GM21786 (cell line): Measurements from ENCODE around the gene KCTD21.

Source experiments
- ATAC-seq: cut with Tn5 transposase; IDR thresholded peaks from one replicate; pipeline ENCODE4 v1.9.1; 2021; ENCODE audit not compliant: unreplicated experiment

KCTD21 gene

DNA sequence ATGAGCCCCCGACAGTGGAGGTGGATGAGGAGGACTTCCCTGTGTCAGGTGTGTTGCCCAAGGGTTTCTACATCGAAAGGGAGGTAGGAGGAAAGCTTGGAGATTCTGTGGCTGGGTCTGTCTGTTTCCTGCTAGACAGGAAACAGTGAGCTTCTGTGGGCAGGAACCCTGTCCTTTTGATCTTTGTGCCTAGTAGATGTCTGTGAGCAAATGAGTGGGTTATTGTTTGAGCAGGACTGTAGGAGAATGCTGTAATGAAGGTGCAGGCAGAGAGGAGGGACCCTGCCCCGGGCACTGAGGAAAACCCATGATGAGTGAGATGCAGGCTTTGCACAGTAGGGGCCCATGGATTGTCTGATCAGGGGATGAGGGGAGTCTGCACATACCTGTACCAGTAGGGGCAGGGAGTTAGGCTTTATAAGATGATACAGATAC is 14.3 kb upstream of the KCTD21 start:
- no peak for ATAC-seq

GRCh38 chr11:78201096-78201818 is 12.8 kb upstream of the KCTD21 start:
- no peak for ATAC-seq

DNA sequence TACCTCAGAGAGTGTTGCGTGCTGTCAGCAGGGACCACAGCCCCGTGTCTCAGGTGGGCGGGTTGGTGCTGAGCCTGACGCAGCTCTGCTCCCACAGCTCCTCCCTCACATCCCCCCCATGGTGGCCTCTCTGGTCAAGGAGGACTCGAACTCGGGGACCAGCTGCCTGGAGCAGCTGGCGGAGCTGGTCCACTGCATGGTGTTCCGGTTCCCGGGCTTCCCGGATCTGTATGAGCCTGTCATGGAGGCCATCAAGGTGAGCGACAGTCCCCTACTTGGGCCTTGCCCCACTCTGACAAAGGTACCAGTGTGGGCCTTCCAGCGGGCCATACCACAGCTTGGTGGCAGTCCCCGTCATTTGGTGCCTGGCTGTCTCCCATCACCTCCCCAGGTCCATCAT is 12.1 kb upstream of the KCTD21 start:
- no peak for ATAC-seq

DNA sequence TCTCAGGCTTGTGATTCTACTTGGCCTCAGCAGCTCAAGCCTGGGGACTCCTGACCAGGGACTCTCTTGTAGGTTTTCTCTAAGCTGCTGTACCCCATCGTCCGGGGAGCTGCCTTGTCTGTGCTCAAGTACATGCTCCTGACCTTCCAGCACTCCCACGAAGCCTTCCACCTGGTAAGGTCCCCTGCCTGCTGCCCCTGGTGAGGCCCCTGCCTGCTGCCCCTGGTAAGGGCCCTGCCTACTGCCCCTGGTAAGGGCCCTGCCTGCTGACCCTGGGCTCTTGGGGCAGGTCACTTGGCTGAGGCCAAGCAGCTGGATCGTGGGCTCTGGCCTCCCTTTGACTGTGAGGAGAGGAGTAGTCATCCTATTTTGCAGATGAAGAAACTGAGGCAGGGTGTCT is 11.6 kb upstream of the KCTD21 start:
- ATAC-seq = no peak

- no peak for ATAC-seq
These were observed 11.2 kb upstream of the KCTD21 start for GRCh38 chr11:78199653-78200015.

- no peak for ATAC-seq
These were observed 10.7 kb upstream of the KCTD21 start for GRCh38 chr11:78199015-78199652.

- no peak for ATAC-seq
These were observed 9.4 kb upstream of the KCTD21 start for GRCh38 chr11:78197816-78198215.

GRCh38 chr11:78196661-78197091 is 8.2 kb upstream of the KCTD21 start:
- ATAC-seq = no peak

DNA sequence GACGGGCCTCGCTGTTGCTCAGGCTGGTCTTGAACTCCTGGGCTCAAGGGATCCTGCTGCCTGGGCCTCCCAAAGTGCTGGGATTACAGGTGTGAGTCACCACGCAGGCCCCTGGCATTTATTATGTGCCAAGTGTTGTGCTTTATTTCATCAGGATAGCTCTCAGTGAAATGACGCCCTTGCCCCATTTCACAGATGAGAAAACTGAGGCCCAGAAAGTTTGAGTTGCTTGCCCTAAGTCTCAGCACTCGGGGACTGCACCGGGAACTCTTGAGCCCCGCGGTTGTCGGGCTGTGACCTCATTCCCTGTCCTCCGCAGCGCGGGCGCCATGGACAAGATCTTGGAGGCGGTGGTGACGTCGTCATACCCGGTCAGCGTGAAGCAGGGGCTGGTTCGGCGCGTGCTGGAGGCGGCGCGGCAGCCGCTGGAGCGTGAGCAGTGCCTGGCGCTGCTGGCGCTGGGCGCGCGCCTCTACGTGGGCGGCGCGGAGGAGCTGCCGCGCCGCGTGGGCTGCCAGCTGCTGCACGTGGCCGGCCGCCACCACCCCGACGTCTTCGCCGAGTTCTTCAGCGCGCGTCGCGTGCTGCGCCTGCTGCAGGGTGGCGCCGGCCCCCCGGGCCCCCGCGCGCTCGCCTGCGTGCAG is 7.6 kb upstream of the KCTD21 start:
- ATAC-seq = no peak

GRCh38 chr11:78194490-78194889 is 6.1 kb upstream of the KCTD21 start:
- no peak for ATAC-seq

DNA sequence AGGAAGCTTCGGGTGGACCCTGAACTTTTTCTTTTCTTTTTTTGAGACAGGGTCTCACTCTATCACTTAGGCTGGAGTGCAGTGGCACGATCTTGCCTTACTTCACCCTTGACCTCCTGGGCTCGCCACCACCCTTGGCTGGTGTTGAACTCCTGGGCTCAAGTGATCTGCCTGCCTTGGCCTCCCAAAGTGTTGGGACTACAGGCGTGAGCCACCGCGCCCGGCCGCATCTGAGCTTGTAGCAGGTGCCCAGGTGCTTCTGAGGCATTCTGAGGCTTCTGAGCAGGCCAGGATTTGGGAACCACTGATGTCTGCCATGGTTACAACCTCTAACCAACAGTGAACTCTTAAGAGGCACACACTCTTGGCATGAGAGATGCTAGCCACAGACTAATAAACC is 5.4 kb upstream of the KCTD21 start:
- no peak for ATAC-seq

- no peak for ATAC-seq
These were observed 4.5 kb upstream of the KCTD21 start for GRCh38 chr11:78192911-78193351.

- no peak for ATAC-seq
These were observed 3.8 kb upstream of the KCTD21 start for GRCh38 chr11:78192223-78192719.

DNA sequence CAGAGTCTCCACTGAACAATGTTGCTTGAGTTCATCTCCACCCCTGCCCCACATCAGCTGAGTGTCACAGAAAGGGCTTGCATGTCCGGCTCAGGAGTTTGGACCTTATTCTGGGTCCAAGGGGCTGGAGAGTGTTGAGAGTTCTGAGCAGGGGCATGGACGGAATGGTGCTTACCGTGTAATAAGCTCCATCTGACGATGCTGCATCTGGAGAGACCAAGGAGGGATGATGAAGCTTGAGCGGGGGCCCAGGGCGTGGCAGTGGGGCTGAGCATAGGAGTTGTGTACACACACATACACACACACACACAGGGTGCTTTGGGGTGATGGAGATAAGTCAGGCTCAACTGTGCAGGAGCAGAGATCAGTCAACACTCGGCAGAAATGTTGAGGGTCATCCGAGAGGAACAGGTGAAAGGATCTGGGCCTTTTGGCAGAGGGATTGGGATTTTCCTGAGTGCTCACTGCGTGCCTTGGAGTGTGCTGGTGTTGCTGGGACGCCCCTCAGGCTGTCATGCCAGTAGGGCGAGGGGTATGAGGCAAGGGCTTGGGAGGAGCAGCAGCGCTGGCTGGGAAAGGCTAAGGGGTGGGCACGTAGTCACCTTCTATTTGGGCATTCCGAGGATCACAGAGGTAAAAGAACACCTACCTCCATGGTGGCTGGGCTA is 2.6 kb upstream of the KCTD21 start:
- ATAC-seq = no peak

- ATAC-seq = no peak
These were observed 1.9 kb upstream of the KCTD21 start for GRCh38 chr11:78190374-78190773.

DNA sequence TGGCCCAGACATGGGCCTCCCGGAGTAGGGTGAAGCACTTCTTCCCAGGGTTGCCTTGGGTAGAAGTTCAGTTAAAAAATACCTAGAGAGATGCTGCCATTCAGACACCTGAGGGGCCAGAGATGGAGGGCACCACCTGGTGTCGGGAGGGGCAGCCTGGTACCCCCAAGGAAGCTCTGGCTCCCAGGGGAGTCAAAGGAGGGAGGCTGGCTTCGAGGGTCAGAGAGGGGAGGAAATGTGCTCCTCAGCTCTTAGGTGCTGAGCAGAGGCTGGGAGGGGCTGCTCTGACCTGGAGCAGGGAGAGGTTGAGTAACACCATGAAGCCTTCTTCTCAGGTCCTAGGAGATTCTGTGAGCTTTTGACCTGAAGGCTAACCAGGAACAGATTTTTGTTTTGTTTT is 1.4 kb upstream of the KCTD21 start:
- ATAC-seq = no peak

GRCh38 chr11:78189174-78189724 is 823 bp upstream of the KCTD21 start:
- no peak for ATAC-seq

GRCh38 chr11:78187366-78188285 is 800 bp downstream of the KCTD21 start:
- ATAC-seq = peak; percentile 7

- ATAC-seq = no peak
These were observed 7.2 kb downstream of the KCTD21 start for GRCh38 chr11:78181185-78181584.

DNA sequence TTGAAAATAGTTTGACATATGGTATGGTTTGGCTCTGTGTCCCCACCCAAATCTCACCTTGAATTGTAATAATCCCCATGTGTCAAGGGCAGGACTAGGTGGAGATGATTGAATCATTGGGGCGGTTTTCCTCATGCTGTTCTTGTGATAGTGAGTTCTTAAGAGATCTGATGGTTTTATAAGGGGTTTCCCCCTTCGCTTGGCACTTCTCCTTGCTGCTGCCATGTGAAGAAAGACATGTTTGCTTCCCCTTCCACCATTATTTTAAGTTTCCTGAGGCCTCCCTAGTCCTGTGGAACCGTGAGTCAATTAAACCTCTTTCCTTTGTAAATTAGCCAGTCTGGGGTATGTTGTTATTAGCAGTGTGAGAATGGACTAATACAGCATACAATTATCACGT is 7.7 kb downstream of the KCTD21 start:
- ATAC-seq = no peak
